Activated naive CD8-positive, alpha-beta T cell treated with anti-CD3 and anti-CD28 coated beads, Interleukin-2, amount 50 U/mL, for 16 hours (primary cell): ENCODE data around the gene ARRB1.
"Not testable (repeated sequence)": the region's sequence is repeated elsewhere in the genome, so short reads cannot be mapped to it uniquely, and the experiment has no call there.

Experiments used
- DNase-seq: peaks from one replicate; pipeline ENCODE4 v3.0.0-alpha.2; 2020; ENCODE audit warnings: low read depth, low spot score

ARRB1 gene

DNA sequence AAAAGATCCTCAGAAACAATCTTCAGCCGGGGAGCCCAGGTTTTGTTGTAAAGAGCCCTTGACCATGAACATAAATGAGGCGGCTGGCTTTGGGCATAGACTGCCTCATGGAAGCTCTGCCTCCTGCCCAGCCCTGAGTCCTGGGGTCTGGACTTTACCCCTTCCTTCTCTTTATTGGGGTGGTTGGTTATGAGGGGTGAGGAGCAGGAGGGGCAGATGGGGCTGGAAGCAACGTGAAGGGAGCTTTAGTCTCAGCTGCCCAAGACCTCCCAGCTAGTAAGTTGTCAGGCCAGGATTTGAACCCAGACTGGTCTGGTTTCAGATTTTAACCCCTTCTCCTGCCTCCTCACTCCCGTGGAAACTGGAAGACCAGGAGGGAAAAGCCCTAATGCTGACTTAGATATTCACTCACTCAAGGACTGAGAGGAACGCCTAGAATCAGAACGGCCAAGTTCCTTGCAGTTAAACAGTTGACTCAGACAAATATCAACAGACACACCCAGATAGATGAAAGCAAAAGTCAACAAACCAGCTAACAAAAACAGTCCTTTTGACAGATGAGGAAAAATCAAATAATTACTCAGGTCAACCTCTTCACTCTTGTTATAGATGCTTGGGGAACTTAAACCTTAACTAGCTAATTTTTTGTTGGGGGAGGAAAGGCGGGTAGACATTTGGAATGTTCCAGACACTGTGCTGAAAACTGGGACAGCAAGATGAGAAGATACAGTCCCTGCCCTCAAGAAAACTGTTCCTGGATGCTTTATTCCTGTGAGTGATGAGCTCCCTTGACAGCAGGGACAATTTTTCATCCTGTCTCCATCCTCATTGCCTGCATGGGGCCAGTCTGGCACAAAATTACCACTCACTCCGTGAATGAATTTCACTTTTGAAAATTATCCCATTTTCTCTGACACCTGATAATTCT lies 20.8 kb upstream of the ARRB1 start:
- no peak for DNase-seq

DNA sequence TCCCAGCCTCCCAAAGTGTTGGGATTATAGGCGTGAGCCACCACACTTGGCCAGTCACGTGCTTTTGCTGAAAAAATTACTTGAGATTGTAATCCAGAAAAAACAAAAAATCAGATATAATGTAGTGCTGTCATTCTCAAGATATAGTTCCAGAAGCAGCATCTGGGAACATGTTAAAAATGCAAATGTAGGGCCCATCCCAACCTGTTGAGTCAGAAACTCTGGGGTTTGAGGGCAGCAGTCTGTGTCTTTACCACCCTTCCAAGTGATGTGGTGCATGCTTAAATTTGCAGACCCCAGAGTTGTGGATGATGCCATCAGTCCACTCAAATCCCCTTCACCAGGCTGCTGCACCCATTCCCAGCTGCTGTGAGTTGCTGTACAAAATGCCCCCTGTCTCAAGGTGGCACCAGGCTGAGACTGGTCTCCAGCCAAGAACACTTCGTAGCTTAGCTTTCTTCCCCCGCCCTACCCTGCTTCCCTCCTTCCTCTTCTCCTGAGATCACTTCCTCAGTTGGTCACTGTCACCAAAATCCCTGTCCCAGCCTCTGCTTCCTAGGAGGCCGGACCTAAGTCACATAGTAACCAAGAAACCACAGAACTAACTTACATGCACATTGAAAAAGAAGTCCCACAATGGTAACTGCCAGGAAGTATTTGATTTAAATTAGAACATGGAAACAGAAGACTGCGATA lies 18.2 kb upstream of the ARRB1 start:
- no peak for DNase-seq

DNA sequence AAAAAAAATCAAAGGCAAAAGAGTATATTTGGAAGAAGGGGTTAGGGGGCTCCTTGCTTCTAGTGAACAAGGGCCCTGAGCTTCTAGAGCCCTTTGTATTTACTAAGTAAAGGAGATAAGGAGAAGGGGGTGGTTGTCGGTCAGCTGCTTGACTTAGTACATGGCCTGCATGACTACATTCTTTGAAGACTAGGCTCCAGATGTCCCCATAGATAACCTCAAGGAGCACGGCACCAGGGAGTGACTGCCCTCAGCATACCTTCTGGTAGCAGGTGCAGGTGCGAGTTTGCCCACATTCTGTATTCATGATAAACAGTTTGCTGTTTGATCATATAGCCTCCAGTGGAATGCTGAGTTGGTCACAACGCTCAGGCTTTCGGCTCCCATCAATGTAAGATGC lies 15.4 kb upstream of the ARRB1 start:
- DNase-seq, result not testable (repeated sequence)

DNA sequence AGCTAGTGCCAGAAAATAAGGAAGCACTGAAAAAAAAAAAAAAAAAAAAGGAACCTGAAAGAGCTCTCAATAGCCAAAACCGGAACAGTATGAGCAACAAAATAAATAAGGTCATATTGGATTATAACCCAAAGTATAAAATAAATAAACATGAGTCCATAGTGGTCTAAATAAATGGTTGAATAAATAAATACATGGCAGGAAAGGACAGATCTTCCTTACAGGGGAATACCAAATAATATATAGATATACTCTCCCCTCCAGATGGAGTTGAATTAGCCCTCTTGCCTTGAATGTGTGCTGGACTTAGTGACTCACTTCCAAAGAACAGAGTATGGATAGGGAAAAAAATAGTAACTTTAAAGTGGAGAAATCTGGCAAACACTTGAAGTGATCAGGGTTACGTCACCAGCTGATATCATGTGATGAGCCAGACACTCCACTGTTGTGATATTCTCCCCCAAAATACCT lies 14.3 kb upstream of the ARRB1 start:
- no peak for DNase-seq

DNA sequence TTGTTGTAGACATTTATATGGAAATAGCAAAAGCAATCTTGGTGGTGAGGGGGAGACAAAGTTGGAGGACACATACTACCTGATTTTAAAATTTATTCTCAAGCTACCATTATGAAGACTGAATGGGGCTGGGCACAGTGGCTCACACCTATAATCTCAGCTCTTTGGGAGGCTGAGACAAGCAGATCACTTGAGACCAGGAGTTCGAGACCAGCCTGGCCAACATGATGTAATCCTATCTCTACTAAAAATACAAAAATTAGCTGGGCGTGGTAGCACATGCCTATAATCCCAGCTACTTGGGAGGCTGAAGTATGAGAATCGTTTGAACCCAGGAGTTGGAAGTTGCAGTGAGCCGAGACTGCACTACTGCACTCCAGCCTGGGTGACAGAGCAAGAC lies 10.8 kb upstream of the ARRB1 start:
- DNase-seq, result not testable (repeated sequence)

DNA sequence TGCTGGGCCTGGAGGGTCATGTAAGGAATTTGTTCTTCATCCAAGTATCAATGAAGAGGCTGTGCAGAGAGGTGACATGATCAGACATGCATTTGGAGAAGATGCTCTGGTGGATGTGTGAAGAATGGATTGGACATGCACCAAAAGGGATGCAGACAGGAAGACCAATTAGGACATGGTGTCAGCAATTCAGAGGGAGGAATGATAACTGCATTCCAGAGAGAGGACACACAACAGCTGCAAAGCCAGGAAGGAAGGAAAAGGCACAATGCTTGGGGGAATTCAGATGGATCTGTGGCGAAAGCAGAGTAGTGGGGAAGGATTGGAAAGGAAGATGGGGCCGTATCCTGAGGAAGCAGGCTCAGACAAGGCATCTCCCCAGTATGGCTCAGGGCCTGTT lies 5.2 kb upstream of the ARRB1 start:
- no peak for DNase-seq

DNA sequence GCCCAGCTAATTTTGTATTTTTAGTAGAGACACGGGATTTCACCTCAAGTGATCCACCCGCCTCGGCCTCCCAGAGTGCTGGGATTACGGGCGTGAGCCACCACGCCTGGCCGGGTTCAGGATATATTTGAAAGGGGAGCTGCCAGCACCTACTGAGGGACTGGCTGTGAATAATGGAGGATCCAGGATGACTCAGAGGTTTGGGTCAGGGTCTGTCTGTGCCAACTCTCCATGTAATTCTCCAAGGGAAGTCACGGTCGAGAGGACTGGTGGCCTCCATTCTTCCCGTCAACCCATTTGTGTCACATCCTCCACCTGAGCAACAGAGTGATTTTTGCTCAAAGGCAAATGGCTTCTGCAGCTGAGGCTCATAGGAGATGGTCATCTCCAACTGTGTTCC lies 3.6 kb upstream of the ARRB1 start:
- no peak for DNase-seq

DNA sequence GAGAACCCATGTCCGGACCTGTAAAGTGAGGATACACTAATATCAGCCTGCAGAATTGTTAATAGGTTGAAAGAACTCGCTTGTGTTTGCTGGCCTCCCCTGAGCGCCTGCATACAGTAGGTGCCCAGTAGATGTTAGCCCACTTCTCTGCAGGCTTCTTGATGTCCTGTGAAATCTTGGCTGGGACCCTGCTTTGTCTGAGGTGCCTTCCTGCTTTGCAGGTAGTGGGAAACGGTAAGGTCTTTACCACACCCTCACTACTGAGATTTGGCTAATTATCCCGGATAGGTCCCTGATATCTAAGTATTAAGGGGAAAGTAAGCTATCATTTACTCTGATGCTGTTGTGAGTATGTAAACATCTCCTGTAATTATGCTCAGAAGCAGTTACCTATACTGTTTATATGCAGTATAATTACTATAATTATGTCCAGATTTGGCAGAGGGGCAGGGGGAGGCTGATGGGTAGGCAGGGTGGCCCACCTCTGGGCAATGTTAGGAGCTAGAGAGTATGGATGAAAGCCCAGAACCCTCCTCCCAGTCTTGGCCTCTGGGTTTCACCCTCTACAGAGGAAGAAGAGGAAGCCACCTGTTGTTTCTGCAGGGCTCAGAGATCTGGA lies 1.2 kb upstream of the ARRB1 start:
- no peak for DNase-seq

DNA sequence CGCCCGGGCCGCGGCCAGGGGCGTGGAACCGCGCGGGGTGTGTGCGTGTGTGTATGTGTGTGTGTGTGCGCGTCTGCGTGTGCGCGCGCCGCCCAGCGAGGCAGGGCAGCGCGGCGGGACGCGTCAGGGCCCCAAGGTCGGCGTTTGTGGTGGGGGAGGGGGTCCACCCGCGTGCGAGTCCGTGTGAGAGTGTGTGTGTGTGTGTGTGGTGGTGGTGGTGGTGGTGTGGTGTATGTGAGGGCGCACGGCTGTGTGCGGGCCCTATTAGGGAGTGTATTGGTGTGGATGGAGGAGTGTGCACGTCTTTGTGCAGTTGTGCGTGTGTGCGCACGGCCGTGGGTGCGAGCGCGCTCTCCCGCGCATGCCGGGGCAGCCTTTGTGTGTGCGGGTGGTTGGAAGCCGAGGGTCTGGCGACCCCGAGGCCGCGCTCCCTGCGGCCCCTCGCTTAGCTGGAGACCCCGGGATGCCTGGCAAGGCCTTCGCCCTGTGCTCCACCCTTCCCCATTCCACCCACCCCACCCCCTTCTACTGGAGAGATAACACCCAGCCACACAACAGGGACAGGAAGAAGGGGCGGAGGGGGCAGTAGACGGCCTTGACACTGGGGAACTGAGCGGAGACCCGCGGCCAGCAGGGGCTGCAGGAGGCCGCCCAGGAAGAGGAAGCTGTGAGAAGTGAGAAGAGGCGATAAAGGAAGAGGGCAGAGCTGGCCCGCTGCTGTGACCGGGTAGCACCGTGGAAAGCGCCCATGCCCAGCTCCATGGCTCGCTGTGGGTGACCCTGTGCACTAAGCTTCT lies 528 bp upstream of the ARRB1 start:
- peak; percentile 13 for DNase-seq

DNA sequence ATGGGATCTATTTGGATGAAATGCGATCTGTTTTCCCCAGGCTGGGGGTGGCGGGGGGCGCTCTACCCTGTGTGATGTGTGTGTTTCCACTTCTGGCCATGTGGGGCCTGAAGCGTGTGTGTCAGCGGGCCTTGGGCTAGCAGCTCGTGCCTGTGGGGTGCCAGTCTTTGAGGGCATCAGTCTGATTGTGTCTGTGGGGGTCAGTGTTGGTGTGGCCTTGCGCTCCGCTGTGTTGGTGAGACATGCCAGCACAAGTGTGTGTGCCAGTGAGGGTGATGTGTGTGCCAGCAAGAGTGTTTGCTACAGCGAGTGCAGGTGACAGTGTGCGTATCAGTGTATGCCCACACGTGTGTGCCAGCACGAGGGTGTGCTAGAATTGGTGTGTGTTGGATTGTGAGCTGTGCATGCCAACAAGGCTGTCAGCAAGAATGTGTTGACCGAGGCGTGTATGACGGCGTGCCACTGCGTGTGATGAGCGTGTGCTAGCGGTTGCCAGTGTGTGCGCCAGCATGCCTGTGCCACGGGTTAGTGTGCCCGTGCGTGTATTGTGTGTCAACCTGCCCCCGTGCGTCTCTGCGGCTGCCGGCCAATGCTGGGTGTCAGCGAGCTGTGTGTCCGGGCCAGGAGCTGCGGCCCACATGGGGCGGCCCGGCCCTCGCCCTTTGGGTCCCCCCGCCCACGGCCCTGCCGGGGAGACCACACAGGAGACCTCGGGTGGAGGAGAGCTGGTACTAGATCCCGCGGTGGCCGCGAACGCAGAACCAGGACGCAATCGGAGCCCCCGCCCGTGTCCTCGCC lies 519 bp downstream of the ARRB1 start:
- DNase-seq, result no peak

DNA sequence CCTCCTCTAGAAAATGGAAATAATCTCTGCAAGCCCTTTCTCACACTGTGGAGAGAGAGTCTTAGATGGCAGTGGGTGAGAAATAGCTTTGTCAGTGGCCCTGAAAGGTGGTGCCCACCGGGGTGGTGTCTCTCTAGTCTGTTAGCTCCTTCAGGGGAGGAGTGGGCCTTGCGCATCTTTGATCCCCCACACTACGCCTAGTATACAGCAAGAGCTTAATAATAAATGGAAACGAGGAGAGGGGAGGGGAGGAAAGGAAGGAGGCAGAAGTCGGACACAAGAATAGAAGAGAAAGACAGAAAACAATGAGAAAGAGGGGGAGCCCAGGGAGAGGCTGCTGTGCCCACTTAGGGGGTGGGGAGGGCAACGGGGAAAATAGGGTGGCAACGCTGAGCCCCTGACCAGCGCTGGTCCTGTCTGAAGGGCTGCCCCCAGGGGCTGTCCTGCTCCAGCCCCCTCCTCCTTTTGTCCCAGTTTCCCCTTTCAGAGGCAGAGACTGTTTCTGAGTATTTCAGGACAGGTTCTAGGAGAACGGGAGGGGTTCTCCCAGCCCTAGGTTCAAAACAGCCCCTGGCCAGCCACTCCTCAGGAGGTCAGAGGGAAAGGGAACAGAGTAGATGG lies 1.2 kb downstream of the ARRB1 start:
- no peak for DNase-seq

DNA sequence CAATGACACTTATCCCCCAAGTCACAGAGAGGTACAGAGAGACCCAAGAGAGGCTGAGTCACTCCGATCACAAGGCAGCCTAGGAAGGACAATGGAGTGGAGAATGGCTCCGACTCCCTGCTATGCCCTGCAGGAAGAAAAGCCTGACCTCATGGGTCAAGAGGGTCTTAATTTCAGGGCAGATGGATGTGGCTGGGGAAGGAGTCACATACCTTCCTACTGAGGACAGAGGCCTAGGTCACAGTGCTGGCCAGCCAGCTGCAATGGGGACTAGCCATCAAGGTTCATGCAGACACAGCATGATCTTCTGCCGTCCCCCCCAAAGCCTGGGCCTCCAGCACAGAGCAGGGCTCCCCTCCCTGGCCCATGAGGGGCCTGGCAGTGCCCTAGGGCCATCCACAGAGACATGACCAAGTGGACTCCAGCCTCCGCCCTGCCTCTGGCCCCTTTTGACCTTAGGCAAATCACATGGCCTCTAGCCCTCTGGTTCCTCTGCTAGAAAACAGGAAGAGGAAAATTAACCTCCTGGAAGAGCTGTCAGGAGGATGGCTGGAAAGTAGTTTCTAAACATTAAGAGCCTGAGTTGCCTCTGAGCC lies 1.8 kb downstream of the ARRB1 start:
- no peak for DNase-seq

DNA sequence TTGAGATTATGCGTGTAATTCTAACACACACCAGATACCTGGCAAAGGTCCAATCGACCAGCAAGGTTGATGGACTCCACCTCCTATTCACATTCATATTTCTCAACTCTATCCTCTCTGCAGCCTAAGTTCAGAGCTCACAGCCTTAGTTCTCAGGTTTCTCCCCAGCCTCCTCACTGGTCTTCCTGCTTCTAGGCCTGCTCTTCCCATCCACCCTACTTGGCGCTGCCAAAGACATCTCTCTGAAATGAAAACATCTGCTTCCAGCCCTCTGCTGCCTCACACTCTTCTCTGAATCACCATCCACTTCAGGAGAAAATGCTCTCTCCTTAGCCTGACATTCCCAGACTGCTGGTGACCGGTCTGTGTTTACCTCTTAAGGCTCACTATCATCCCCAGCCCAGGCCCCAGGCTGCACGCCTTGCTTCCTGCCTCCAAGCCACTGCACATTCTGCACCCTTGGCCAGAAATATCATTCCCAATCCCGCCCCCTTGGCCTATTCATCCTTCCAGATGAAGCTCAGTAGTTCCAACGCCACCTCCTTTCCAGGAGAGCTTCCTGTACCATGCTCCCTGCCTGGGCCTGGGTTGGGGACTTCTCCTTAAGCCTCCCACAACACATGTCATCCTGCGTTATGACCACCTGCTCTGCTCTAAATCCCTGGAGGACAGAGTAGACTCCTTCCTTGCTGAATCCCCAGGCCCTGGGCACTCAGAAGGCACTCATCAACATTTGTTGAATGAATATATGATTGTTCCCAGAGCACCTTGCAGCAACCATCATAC lies 3.5 kb downstream of the ARRB1 start:
- DNase-seq, result no peak

DNA sequence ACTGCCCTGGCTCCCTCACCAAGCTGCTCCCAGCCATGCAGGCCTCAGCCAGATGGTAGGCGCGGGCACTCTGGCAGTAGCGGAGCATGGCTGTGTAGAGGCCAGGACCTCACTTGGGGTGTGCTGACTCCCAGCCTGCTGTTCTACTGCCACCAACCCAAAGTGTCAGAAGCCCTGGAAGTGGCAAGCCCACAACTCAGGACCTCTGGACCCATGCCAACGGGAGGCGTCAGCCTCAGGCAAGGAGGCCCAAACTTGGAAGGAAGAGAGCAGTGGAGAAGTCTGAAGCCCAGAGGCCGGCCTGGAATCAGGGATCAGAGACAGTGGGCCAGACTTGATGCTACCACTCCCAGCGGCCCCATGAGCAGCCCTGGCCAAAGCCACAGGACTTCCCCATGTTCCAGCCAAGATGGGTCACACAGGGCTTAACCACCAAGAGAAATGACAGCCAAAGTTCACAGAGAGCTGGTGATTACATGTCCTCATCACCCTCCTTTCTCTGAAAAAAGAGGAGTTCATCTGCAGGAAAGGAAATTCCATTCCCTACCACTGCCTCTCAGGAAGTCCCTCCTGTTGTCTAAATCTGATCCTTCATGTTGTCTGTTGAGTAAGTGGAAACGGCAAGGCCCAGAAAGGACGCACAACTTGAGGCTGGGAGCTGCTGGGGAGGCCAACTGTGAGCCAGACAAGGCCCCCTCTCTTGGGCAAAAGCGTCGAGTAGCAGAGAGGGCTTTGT lies 4.4 kb downstream of the ARRB1 start:
- no peak for DNase-seq

DNA sequence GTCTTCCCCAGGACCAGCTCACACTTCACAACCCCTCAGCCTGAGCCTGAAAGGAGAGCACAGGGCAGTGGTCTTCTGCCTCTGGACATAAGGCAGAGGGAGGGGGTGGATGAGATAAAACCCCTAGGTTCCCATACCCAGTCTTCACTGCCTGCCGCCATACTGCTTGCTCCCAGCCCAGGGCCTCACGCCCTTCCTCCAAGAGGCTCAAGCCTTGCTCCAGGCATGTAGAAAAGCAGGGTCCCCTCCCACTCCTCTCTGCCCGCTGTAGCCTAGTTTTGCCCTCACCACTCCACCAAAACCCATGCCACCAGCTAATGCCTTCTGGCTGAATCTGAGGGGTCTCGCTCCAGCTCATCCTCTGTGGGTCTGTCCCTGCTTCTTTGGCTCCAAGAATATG lies 5.2 kb downstream of the ARRB1 start:
- DNase-seq, result no peak

DNA sequence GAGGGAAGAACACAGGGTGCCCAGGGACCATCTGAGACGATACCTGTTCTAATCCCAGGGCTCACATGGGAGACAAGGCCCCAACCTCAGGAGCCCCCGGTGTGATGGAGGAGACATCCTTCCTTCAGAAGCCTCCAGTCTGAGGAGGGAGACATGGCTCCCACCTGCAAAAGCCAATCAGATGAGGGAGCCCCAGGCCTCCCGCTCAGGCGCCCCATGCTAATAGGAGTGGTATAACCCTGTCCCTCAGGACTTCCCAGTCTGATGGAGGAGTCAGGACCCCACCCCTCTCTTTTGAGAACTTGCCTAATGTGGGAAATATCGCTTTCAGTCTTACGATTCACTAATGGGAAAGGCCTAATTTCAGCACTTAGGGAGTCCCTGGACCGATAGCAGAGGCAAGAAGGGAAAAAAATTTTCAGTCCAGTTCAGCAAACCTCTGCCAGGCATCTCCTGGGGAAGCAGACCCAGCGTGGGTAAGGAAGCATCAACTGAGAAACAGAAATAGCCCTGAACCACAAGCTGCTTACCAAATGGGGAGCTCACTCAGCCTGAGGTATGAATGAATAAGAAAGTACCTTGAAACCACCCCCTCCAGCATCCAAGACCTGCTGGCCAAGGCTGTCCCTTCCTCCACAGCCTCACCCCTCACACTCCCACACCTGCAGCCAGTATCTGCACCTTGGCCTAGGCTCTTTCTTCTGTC lies 5.9 kb downstream of the ARRB1 start:
- DNase-seq, result no peak

DNA sequence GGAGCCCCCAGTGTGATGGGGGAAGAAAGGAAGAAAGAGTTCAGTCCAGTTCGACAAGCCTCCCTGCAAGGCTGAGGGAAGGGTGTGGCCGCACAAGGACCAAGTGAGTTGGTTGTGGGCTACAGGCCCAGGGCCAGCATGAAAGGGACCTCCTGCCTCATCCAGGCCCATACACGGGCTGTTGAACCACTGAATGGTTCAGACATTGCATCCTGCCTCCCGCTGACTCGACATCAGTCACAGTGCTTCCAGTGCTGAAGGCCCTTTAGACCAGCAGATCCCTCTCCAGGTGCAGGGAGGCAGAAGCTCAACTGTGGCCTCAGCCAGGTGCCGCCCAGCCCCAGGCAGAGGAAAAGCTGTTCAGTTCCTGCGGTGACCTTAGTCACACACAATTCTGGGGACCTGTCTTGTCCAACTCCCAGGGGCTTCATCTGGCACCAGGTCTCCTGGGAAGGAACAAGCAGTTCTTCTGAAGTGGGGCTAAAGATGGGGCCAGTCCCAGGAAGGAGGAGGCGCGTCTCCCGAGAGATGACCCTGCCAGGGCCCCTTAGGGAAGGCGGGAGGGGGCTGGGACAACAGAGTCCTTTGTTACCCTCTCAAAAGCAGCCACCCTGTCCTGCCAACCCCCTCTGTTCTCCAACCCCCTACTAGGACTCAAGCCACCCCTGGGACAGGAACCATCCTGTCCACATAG lies 6.6 kb downstream of the ARRB1 start:
- DNase-seq, result no peak
